Dermis microvascular lymphatic vessel endothelial cell (primary cell): Measurements from ENCODE around the gene FANCG. TPM values are rescaled to one million over a fixed set of nuclear protein-coding genes. Genes with fewer than 3 reads are reported as not detected.

Experiments used
- DNase-seq, 2 donors: peaks; one replicate each; pipeline versions ENCODE4 v3.0.0 to v3.0.0-alpha.2; 2010; ENCODE audit warnings: low read depth in 2 of 2
- total RNA-seq: library from RNA; depleted of rRNA; stranded (reverse); fragments of >200 nt; gene quantifications from 2 replicates; pipeline ENCODE4 v1.2.1, GENCODE V29; 2014

FANCG gene
- total RNA-seq, 1 donor from 2014 or later, result 19.3 TPM

- DNase-seq, result no peak
These were observed 24.0 kb upstream of the FANCG start for GRCh38 chr9:35103660-35104191.

- DNase-seq, result peak; percentile 93 to 97
These were observed 23.3 kb upstream of the FANCG start, which contains the start of gene STOML2 for GRCh38 chr9:35102769-35103659. Gene STOML2 (minus strand): TSS chr9:35103131. CDS start chr9:35103094, 37 bp downstream.

- DNase-seq, result peak in 1 of 2 donors; percentile 30
These were observed 22.7 kb upstream of the FANCG start for GRCh38 chr9:35102465-35102768.

DNA sequence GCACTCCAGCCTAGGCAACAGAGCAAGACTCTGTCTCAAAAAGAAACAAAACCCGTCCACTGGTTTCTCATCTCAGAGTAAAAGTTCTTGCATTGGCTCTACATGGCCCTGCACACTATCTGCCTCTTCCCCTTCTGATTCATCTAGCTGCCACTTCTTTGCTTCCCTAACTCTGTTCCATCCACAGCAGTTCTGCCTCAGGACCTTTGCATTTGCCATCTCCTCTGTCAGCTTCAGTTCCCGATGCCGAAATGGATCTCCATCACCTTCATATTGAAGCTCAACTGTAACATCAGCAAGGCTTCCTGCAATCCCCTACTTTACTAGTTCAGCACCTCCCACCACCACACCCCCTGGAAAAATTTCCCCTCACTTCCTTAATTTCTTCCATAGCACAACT lies 17.8 kb upstream of the FANCG start:
- no peak for DNase-seq

GRCh38 chr9:35096035-35096849 lies 16.5 kb upstream of the FANCG start, which contains the start of gene PIGO:
Gene PIGO (minus strand): TSS chr9:35096591. CDS start chr9:35095565, 1,026 bp downstream.
- DNase-seq, result peak; percentile 68 to 87

GRCh38 chr9:35091536-35091935 lies 11.8 kb upstream of the FANCG start:
- no peak for DNase-seq

DNA sequence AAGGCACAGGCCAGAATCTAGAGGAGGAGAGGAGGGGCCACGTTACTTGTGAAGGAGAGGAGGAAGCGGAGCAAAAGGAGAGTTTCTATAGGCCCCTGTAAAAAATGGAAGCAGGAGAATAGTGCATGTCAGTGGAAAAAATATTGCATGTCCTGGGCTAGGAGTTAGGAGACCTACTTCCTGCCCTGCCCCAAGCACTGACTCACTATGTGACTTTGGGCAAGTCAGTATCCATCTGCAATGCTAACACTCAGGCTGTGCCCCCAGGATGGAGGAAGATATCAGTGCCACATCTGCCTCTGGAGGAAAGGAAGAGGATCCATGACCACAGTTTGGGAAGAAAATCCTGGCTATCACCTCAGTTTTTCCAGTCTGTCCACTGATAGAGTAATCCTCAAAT lies 9.7 kb upstream of the FANCG start:
- DNase-seq, result no peak

DNA sequence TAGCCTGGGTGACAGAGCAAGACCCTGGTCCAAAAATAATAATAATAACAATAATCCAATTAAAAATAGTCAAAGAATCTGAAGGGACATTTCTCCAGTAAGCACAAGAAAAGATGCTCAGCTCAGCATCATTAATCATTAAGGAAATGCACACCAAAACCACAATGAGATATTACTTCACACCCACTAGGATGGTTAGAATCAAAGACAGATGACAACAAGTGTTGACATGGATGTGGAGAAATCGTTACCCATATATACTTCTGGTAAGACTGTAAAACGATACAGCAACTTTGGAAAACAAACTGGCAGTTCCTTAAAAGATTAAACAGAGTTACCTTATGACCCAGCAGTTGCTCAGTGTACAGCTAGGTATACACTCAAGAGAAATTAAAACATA lies 5.3 kb upstream of the FANCG start:
- no peak for DNase-seq

- no peak for DNase-seq
These were observed 709 bp downstream of the FANCG start for GRCh38 chr9:35079041-35079425.

- DNase-seq, result no peak
These were observed 1.7 kb downstream of the FANCG start for GRCh38 chr9:35078066-35078465.

DNA sequence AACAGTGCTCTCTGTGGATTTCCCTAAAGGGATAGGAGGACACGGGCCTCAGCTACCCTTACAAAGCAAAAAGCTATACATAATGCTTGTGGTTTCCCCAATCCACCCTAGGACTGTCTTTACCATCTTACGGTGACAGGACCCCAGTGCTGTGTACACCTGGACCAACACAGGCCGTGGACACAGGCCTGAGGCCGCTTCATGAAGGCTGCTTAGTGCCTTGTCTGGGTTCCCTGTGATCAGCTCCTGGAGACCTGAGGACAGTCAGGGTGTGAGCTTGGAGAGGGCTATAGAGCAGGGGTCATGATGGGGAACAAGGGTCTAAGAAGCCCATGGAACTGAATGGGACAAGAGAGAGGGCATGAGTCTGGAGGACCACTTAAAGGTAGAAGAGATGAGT lies 2.9 kb downstream of the FANCG start:
- no peak for DNase-seq

GRCh38 chr9:35075358-35075757 lies 4.4 kb downstream of the FANCG start:
- DNase-seq, result no peak

- DNase-seq, result no peak
These were observed 5.0 kb downstream of the FANCG start for GRCh38 chr9:35074791-35075190.

DNA sequence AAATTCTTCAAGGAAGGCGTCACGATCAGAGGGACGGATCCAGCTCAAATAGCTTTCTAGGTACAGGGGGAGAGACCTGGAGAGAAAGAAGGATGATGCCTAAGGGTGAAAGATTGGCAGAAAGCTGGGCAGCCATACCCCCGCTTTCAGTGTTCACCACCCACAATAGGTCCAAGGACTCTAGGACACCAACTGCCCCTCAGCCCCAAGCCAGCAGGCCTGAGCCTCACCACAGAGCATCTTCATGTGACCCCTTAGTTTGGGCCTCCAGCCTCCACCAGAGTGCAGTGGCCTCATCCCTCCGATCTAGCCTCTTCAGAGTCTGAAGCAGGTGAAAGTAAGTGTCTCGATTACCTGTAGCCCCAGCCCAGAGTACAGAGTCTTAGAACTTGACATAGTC lies 5.6 kb downstream of the FANCG start:
- no peak for DNase-seq

GRCh38 chr9:35073279-35073612 lies 6.5 kb downstream of the FANCG start:
- no peak for DNase-seq

DNA sequence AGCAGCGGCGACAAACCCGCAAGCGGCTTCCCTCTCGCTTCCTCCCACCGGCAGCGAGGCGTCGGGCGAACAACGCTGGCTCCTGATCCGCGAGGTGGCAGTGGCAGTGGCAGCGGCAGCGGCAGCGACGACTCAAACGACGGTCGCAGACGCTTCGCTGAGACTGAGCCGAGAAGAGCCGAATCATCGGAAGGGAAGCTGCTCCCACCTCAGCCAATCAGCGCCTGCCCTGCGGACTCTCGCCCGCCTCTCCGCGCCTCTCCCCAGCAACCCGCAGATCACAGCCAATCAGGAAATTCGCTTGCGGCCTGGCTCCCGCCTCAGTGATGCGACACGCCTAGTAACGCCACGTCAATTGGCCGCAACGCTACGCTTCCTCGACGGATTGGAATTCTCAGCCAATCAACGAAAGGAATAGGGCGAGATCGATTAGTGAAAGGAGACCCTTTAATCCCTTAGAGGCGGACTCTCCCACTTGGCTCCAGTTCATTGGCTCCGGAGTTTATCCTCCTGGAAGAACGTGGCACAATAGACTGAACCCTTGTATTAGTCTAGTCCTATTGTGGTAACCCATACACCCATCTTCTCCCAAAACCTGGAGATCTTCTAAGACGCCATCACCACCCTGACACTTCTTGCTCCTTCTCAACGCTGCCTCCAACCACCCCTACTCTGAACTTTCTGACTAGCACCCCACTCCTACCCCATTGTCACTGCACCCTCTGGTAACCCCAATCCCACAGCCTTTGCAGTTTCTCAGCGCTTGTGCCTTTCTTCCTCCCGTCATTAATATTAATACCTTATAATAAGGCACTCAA lies 7.1 kb downstream of the FANCG start, which contains the start of gene VCP:
Gene VCP (minus strand): TSS at position 165 of the 818 bp plus-strand sequence. CDS start 272 bp downstream, outside the sequence.
- DNase-seq, result peak; percentile 97 to 99

GRCh38 chr9:35071814-35072460 lies 7.8 kb downstream of the FANCG start:
- DNase-seq, result peak; percentile 69 to 90

GRCh38 chr9:35070823-35071813 lies 8.6 kb downstream of the FANCG start:
- peak in 1 of 2 donors; percentile 44 for DNase-seq

DNA sequence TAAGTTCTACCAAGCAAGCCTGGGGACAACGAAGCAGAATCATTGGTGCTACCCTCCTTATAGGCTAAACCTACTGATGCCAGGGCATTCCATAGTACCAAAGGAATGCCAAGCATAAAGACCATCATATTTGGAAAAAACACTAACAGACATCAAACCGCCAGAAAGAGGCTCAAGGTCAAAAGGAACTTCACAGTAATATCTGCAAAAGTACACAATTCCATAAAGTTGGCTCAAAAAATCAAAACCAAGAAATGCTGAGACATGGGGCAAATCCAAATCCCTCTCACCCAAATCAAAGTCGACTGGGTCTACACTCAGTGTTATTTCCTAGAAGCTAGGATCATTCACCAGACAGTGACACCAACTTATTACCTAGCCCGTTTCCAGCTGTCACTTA lies 10.7 kb downstream of the FANCG start:
- DNase-seq, result no peak

- DNase-seq, result no peak
These were observed 12.7 kb downstream of the FANCG start for GRCh38 chr9:35067056-35067455.
